ENCODE measurements around the gene ASRGL1. TPM values are rescaled to one million over a fixed set of nuclear protein-coding genes. Genes with fewer than 3 reads are reported as not detected.

Gene ASRGL1
- total RNA-seq, 1 experiment from 2014 or later: 31.1 TPM

DNA sequence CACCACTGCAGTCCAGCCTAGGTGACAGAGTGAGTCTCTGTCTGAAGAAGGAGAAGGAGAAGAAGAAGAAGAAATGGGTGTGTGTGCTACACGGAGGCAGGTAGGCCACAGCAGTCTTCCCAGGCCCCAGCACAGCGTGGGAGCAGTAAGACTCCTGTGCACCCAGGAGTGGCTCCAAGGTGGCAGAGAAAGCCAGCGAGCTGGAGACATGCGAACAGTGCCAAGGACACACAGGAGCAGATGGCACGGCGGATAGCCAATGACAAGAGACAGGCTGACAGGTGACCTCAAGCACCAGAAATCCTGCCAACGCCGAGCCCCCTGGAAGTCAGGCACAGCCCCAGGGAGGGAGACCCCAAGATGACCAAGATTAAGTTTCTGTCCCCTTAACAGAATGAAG is 72.6 kb downstream of the ASRGL1 start:
- H4K91ac ChIP-seq (ENCODE audit: insufficient read length, low read depth, low read length): no peak overlapping the region
- H3K27me3 ChIP-seq (ENCODE audit: insufficient read depth, low read length): no peaks in the 10 kb centered on the region
- DNase-seq: no peak
- H3K23me2 ChIP-seq (ENCODE audit: insufficient read length, low read depth, low read length, poor library complexity, severe bottlenecking): no peaks in the 10 kb centered on the region
- no peak overlapping the region for H3K4me2 ChIP-seq (ENCODE audit: insufficient read depth, insufficient read length, low read length)
- H3K4me1 Mint-ChIP-seq: peaks cover 0 to 2% of the 10 kb centered on the region in 2 experiments; a peak in 2 of 4 replicates
- H3K14ac ChIP-seq (ENCODE audit: insufficient read depth, low read length): no peak overlapping the region
- H2BK20ac ChIP-seq (ENCODE audit: low read depth, low read length, poor library complexity, severe bottlenecking): no peak overlapping the region
- no peak overlapping the region for H4K8ac ChIP-seq (replicated peaks; ENCODE audit: insufficient read length, low read depth, low read length)
- no peak overlapping the region for H3K23ac ChIP-seq (ENCODE audit: insufficient read length, low read depth, low read length)
- no peak overlapping the region for H3K4me3 Mint-ChIP-seq
- no peaks in the 10 kb centered on the region for H3K36me3 Mint-ChIP-seq (ENCODE audit: insufficient read depth in 1 of 3, low read depth in 3 of 3)
- no peak overlapping the region for H3K27ac ChIP-seq (ENCODE audit: insufficient read length, low read depth, low read length)
- H2AFZ ChIP-seq (ENCODE audit: low read length): no peak overlapping the region
- no peaks in the 10 kb centered on the region for H3K9me3 Mint-ChIP-seq
- H3K79me2 ChIP-seq (ENCODE audit: insufficient read depth, low read length): no peaks in the 10 kb centered on the region
- no peaks in the 10 kb centered on the region; the same call in none of the 2 replicates for H3K27me3 Mint-ChIP-seq (ENCODE audit: low read depth)
- H2BK5ac ChIP-seq (ENCODE audit: insufficient read length, low read length): no peak overlapping the region
- no peak overlapping the region for H2BK12ac ChIP-seq (ENCODE audit: insufficient read length, low read depth, low read length)
- no peak overlapping the region for H2BK15ac ChIP-seq (ENCODE audit: low read depth, low read length)
- H3K4me1 ChIP-seq (ENCODE audit: insufficient read depth, low read length): no peaks in the 10 kb centered on the region
- no peaks in the 10 kb centered on the region for H4K20me1 ChIP-seq (ENCODE audit: control insufficient read depth, insufficient read depth, insufficient read length)
- no peak overlapping the region for H3K18ac ChIP-seq (ENCODE audit: insufficient read length, low read depth, low read length)
- no peaks in the 10 kb centered on the region for H3K9me3 ChIP-seq (ENCODE audit: control insufficient read depth, low read depth, low read length)
- no peak overlapping the region for H2AK5ac ChIP-seq (ENCODE audit: insufficient read length, low read length)
- WGBS (ENCODE audit: extremely low coverage, insufficient read length, low lambda C conversion rate): no CpG with 5 or more reads among the region's 8 CpGs
- no peak overlapping the region for H3K27ac Mint-ChIP-seq
- no peak overlapping the region for H3K4ac ChIP-seq (ENCODE audit: low read depth, low read length)
- no peaks in the 10 kb centered on the region for H3K79me1 ChIP-seq (ENCODE audit: insufficient read depth, low read depth, low read length, poor library complexity, severe bottlenecking)
- H3K9ac ChIP-seq (ENCODE audit: extremely low read depth, insufficient read length, low read length): no peak overlapping the region
- no peak overlapping the region for H3K56ac ChIP-seq (ENCODE audit: insufficient read length, low read depth, low read length)
- TF ChIP-seq, protein P1, sequence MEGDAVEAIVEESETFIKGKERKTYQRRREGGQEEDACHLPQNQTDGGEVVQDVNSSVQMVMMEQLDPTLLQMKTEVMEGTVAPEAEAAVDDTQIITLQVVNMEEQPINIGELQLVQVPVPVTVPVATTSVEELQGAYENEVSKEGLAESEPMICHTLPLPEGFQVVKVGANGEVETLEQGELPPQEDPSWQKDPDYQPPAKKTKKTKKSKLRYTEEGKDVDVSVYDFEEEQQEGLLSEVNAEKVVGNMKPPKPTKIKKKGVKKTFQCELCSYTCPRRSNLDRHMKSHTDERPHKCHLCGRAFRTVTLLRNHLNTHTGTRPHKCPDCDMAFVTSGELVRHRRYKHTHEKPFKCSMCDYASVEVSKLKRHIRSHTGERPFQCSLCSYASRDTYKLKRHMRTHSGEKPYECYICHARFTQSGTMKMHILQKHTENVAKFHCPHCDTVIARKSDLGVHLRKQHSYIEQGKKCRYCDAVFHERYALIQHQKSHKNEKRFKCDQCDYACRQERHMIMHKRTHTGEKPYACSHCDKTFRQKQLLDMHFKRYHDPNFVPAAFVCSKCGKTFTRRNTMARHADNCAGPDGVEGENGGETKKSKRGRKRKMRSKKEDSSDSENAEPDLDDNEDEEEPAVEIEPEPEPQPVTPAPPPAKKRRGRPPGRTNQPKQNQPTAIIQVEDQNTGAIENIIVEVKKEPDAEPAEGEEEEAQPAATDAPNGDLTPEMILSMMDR (conservative IDR thresholded peaks at IDR 0.05): no peak
- no peak overlapping the region for H3T11ph ChIP-seq (ENCODE audit: low read length)
- H2BK120ac ChIP-seq (ENCODE audit: low read depth, low read length, poor library complexity, severe bottlenecking): no peak overlapping the region
- H4K5ac ChIP-seq (ENCODE audit: insufficient read length, low read depth, low read length): no peak overlapping the region
